Measurements from ENCODE around the gene PHRF1. TPM values are rescaled to one million over a fixed set of nuclear protein-coding genes. Genes with fewer than 3 reads are reported as not detected.
A peak's percentile ranks its signal among the peaks of the same experiment; 100 is the strongest.

PHRF1 gene
- total RNA-seq, 2 experiments from 2014 or later: 43.1 to 44.5 TPM

DNA sequence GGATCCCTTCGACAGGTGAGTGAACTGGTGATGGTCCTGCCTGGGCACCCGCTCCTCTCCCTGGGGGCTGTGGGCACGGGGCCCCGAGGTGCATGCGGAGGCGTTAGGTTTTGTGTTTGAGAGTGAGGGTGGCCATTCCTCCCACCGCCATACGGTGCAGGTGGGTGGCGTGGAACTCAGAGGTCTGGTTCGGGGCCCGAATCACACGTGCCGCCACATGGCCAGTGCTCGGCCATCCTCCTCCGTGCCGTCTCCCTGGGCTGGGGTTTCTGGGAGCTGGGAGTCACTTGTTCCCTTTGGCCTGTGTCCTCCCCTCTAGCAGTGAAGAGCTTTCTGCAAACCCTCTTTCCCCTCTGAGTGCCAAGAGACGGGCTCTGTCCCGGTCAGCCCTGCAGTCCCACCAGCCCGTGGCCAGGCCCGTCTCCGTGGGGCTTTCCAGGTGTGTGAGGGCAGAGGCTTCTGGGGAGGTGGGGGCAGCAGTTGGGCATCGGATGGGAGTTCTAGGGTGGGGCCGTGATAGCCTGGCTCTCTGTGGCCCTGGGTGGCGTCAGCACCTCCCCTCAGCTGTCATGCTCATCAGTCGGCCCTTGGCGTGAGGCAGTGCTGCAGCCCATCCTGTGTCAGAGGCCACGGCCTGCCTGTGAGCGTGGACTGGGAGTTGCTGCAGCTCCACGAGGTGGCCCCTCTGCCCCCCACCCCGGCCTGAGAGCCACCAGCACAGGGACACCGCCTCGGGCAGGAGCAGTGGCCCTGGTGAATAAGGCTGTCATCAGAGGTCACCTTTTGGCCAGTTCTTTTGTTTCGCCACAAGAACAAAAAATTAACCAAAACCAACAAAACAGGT, 29.2 kb downstream of the PHRF1 start:
- Mint-ChIP-seq H3K4me3 (no peak overlapping the region), H3K4me1 (ENCODE audit: low read depth) (no peaks in the 10 kb centered on the region), H3K27me3 (no peaks in the 10 kb centered on the region), H3K27ac (no peak overlapping the region), H3K9me3 (no peaks in the 10 kb centered on the region), H3K36me3 (ENCODE audit: low read depth) (peaks cover 31% of the 10 kb centered on the region)
- CTCF ChIA-PET: no interaction called here
- no peak for TF ChIP-seq CTCF (IDR thresholded peaks at IDR 0.05)
- POLR2A ChIA-PET: interaction anchor here (0.7 kb wide), 1 partner anchor 9 kb away, joined by 3 read pairs; no protein-coding TSS in a partner anchor
- intact Hi-C loops (cut with micrococcal nuclease): no loop called here
- no peak for ATAC-seq
- no peak for DNase-seq

DNA sequence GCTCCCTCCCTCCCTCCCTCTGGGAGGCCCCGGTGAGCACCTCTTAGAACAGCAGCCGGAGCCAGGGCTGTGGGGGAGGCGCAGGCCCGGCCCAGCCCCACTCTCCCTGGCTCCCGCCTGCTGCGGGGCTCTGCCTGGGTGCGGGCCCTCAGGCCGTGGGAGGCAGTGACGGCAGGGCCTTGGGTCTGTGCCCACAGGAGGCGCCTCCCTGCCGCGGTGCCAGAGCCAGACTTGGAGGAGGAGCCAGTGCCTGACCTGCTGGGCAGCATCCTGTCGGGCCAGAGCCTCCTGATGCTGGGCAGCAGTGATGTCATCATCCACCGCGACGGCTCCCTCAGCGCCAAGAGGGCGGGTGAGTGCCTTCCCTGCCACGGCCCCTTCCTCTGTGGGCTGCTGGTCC, 30.0 kb downstream of the PHRF1 start:
- DNase-seq (no peak), ATAC-seq (no peak)
- Mint-ChIP-seq H3K27me3 (no peaks in the 10 kb centered on the region), H3K4me3 (no peak overlapping the region), H3K27ac (no peak overlapping the region), H3K4me1 (ENCODE audit: low read depth) (no peaks in the 10 kb centered on the region), H3K36me3 (ENCODE audit: low read depth) (peaks cover 31% of the 10 kb centered on the region), H3K9me3 (no peaks in the 10 kb centered on the region)
- ChIA-PET CTCF (no interaction called here), POLR2A (interaction anchor here (0.7 kb wide), 2 partner anchors 8 to 9 kb away, joined by 3 read pairs; partner anchors contain the start of gene IRF7)
- intact Hi-C loops (cut with micrococcal nuclease): no loop called here
- no peak for TF ChIP-seq CTCF (IDR thresholded peaks at IDR 0.05)

- intact Hi-C loops (cut with micrococcal nuclease): no loop called here
- peaks cover 25% of the 10 kb centered on the region for H3K36me3 Mint-ChIP-seq (ENCODE audit: low read depth)
- ATAC-seq: no peak
- H3K27me3 Mint-ChIP-seq: no peaks in the 10 kb centered on the region
- no peaks in the 10 kb centered on the region for H3K4me1 Mint-ChIP-seq (ENCODE audit: low read depth)
- H3K9me3 Mint-ChIP-seq: no peaks in the 10 kb centered on the region
- no peak for DNase-seq
- ChIA-PET CTCF (no interaction called here), POLR2A (interaction anchor here (1.6 kb wide), 1 partner anchor 19 kb away, joined by 4 read pairs; no protein-coding TSS in a partner anchor)
- peak overlapping the region; percentile 27 for H3K27ac Mint-ChIP-seq
- no peak for TF ChIP-seq CTCF (IDR thresholded peaks at IDR 0.05)
- H3K4me3 Mint-ChIP-seq: no peak overlapping the region
Observed at GRCh38 chr11:607020-607780, 30.9 kb downstream of the PHRF1 start.

DNA sequence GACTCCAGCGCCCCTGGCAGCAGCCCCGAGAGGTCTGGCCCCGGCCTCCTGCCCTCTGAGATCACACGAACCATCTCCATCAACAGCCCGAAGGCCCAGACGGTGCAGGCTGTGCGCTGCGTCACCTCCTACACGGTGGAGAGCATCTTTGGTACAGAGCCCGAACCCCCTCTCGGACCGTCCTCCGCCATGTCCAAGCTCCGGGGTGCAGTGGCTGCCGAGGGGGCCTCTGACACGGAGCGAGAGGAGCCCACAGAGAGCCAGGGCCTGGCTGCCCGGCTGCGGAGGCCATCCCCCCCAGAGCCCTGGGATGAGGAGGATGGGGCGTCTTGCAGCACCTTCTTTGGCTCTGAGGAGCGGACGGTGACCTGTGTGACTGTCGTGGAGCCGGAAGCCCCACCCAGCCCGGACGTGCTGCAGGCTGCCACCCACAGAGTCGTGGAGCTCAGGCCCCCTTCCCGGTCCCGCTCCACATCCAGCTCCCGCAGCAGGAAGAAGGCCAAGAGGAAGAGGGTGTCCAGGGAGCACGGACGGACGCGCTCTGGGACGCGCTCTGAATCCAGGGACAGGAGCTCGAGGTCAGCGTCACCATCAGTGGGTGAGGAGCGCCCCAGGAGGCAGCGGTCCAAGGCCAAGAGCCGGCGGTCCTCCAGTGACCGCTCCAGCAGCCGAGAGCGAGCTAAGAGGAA, 31.8 kb downstream of the PHRF1 start:
- H3K4me3 Mint-ChIP-seq: no peak overlapping the region
- DNase-seq (no peak), ATAC-seq (no peak)
- no peaks in the 10 kb centered on the region for H3K9me3 Mint-ChIP-seq
- no peak for TF ChIP-seq CTCF (IDR thresholded peaks at IDR 0.05)
- no peaks in the 10 kb centered on the region for H3K4me1 Mint-ChIP-seq (ENCODE audit: low read depth)
- no peaks in the 10 kb centered on the region for H3K27me3 Mint-ChIP-seq
- H3K36me3 Mint-ChIP-seq (ENCODE audit: low read depth): peaks cover 21% of the 10 kb centered on the region
- CTCF ChIA-PET: no interaction called here
- no peak overlapping the region for H3K27ac Mint-ChIP-seq
- intact Hi-C loops (cut with micrococcal nuclease): no loop called here
- POLR2A ChIA-PET: interaction anchor here (1.6 kb wide), 1 partner anchor 20 kb away, joined by 4 read pairs; no protein-coding TSS in a partner anchor
